ENCODE data around the gene SCARF2.

DNA sequence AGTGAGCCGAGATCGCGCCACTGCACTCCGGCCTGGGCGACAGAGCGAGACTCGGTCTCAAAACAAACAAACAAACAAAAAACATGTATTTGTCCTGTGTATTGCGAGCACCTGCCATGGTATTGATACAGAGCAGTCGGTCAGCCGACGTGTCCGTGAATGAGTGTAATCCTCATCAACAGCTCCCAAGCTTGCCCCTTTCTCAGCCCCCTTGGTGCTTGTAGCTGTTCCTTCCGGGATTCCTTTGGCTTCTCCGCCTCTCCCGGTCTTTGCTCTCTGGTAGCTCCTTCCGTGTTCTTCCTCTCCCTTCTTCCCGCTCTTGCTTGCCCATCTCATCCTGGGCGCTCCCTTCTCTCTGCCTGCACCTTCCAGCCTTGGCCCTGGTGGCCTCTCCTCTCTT is 32.7 kb downstream of the SCARF2 start:
- TF ChIP-seq, protein P1, sequence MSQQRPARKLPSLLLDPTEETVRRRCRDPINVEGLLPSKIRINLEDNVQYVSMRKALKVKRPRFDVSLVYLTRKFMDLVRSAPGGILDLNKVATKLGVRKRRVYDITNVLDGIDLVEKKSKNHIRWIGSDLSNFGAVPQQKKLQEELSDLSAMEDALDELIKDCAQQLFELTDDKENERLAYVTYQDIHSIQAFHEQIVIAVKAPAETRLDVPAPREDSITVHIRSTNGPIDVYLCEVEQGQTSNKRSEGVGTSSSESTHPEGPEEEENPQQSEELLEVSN (IDR thresholded peaks at IDR 0.05; ENCODE audit: borderline replicate concordance, low read depth): no peak
- no peak for TF ChIP-seq FOSL2 (IDR thresholded peaks at IDR 0.05)
- no peak for TF ChIP-seq FOSL2 (CRISPR knock-in tag; IDR thresholded peaks at IDR 0.05)
- TF ChIP-seq, protein P2, sequence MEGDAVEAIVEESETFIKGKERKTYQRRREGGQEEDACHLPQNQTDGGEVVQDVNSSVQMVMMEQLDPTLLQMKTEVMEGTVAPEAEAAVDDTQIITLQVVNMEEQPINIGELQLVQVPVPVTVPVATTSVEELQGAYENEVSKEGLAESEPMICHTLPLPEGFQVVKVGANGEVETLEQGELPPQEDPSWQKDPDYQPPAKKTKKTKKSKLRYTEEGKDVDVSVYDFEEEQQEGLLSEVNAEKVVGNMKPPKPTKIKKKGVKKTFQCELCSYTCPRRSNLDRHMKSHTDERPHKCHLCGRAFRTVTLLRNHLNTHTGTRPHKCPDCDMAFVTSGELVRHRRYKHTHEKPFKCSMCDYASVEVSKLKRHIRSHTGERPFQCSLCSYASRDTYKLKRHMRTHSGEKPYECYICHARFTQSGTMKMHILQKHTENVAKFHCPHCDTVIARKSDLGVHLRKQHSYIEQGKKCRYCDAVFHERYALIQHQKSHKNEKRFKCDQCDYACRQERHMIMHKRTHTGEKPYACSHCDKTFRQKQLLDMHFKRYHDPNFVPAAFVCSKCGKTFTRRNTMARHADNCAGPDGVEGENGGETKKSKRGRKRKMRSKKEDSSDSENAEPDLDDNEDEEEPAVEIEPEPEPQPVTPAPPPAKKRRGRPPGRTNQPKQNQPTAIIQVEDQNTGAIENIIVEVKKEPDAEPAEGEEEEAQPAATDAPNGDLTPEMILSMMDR (IDR thresholded peaks at IDR 0.05): no peak
- no peak for TF ChIP-seq RCOR1 (IDR thresholded peaks at IDR 0.05; ENCODE audit: low read depth, low read length)
- TF ChIP-seq NPAS2 (CRISPR knock-in tag; IDR thresholded peaks at IDR 0.05; ENCODE audit: borderline replicate concordance): no peak
- TF ChIP-seq, protein P3, sequence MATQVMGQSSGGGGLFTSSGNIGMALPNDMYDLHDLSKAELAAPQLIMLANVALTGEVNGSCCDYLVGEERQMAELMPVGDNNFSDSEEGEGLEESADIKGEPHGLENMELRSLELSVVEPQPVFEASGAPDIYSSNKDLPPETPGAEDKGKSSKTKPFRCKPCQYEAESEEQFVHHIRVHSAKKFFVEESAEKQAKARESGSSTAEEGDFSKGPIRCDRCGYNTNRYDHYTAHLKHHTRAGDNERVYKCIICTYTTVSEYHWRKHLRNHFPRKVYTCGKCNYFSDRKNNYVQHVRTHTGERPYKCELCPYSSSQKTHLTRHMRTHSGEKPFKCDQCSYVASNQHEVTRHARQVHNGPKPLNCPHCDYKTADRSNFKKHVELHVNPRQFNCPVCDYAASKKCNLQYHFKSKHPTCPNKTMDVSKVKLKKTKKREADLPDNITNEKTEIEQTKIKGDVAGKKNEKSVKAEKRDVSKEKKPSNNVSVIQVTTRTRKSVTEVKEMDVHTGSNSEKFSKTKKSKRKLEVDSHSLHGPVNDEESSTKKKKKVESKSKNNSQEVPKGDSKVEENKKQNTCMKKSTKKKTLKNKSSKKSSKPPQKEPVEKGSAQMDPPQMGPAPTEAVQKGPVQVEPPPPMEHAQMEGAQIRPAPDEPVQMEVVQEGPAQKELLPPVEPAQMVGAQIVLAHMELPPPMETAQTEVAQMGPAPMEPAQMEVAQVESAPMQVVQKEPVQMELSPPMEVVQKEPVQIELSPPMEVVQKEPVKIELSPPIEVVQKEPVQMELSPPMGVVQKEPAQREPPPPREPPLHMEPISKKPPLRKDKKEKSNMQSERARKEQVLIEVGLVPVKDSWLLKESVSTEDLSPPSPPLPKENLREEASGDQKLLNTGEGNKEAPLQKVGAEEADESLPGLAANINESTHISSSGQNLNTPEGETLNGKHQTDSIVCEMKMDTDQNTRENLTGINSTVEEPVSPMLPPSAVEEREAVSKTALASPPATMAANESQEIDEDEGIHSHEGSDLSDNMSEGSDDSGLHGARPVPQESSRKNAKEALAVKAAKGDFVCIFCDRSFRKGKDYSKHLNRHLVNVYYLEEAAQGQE (IDR thresholded peaks at IDR 0.05): no peak
- TF ChIP-seq, protein P4, sequence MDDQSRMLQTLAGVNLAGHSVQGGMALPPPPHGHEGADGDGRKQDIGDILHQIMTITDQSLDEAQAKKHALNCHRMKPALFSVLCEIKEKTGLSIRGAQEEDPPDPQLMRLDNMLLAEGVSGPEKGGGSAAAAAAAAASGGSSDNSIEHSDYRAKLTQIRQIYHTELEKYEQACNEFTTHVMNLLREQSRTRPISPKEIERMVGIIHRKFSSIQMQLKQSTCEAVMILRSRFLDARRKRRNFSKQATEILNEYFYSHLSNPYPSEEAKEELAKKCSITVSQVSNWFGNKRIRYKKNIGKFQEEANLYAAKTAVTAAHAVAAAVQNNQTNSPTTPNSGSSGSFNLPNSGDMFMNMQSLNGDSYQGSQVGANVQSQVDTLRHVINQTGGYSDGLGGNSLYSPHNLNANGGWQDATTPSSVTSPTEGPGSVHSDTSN (IDR thresholded peaks at IDR 0.05): no peak
